Common myeloid progenitor, CD34-positive (primary cell): Measurements from ENCODE around the gene SCARF2.
A peak's percentile ranks its signal among the peaks of the same experiment; 100 is the strongest.
"Not testable (repeated sequence)": the region's sequence is repeated elsewhere in the genome, so short reads cannot be mapped to it uniquely, and the experiment has no call there.

ENCODE experiments used
- CTCF ChIA-PET: fragments of 350-600 bp; sonication (Branson Sonifier 250); formaldehyde crosslinking; loops from one replicate; lab custom pipeline; 2021; ENCODE audit warnings: antibody characterized with exemption; lab: Charles Lee
- POLR2A ChIA-PET: fragments of 350-600 bp; sonication (Branson Sonifier 250); formaldehyde crosslinking; loops from one replicate; lab custom pipeline; 2021; ENCODE audit warnings: antibody characterized with exemption; lab: Charles Lee
- DNase-seq, 3 donors: peaks; one replicate each; pipeline versions ENCODE4 v3.0.0 to v3.0.0-alpha.2; 2013
- H3K27ac ChIP-seq, 2 experiments: 1 replicate in 1 of 2; 2 replicates in 1 of 2; pipeline ENCODE4 v1.7.0; 2013; ENCODE audit warnings: inconsistent platforms in 2 of 2, low read length in 2 of 2, mild to moderate bottlenecking in 2 of 2, low read depth in 1 of 2, moderate library complexity in 1 of 2; ENCODE audit not compliant: severe bottlenecking in 2 of 2, insufficient read depth in 1 of 2, poor library complexity in 1 of 2
- H3K27me3 ChIP-seq, 5 experiments: replicated peaks in 2 of 5; 1 replicate in 3 of 5; 2 replicates in 2 of 5; pipeline versions ENCODE4 v1.6.1 to v1.7.0; 2013; ENCODE audit warnings: low read length in 4 of 5, mild to moderate bottlenecking in 2 of 5, moderate library complexity in 2 of 5, inconsistent platforms in 1 of 5; ENCODE audit not compliant: insufficient read depth in 5 of 5, control insufficient read depth in 4 of 5
- H3K36me3 ChIP-seq, 4 experiments: 1 replicate in 2 of 4; 2 replicates in 2 of 4; pipeline versions ENCODE4 v1.6.1 to v1.7.0; 2013; ENCODE audit warnings: low read length in 3 of 4, control low read depth in 1 of 4, mild to moderate bottlenecking in 1 of 4; ENCODE audit not compliant: control insufficient read depth in 4 of 4, insufficient read depth in 4 of 4
- H3K4me1 ChIP-seq, 4 experiments: 1 replicate in 3 of 4; 2 replicates in 1 of 4; pipeline versions ENCODE4 v1.6.1 to v1.7.1; 2013; ENCODE audit warnings: low read length in 3 of 4, mild to moderate bottlenecking in 3 of 4, control low read depth in 1 of 4, inconsistent platforms in 1 of 4, moderate library complexity in 1 of 4; ENCODE audit not compliant: control insufficient read depth in 4 of 4, insufficient read depth in 4 of 4; ENCODE audit errors: control extremely low read depth in 1 of 4
- H3K4me3 ChIP-seq, 7 experiments: 1 replicate in 4 of 7; 2 replicates in 3 of 7; pipeline versions ENCODE4 v1.5.1 to v1.7.0; 2013; ENCODE audit warnings: mild to moderate bottlenecking in 7 of 7, low read length in 6 of 7, moderate library complexity in 6 of 7, inconsistent platforms in 2 of 7, low read depth in 2 of 7, control low read depth in 1 of 7; ENCODE audit not compliant: insufficient read depth in 4 of 7, control insufficient read depth in 1 of 7; ENCODE audit errors: extremely low read depth in 1 of 7
- H3K9me3 ChIP-seq, 5 experiments: 1 replicate in 4 of 5; 2 replicates in 1 of 5; pipeline versions ENCODE4 v1.6.1 to v1.7.1; 2013; ENCODE audit warnings: low read length in 4 of 5, mild to moderate bottlenecking in 2 of 5, inconsistent platforms in 1 of 5, low read depth in 1 of 5, moderate library complexity in 1 of 5; ENCODE audit not compliant: control insufficient read depth in 4 of 5, insufficient read depth in 2 of 5; ENCODE audit errors: control extremely low read depth in 1 of 5
- WGBS: methylation state at CpG from one replicate; pipeline ENCODE4 v1.1.5; 2013; ENCODE audit not compliant: insufficient coverage; 5-methylcytosine and 5-hydroxymethylcytosine counted together

The SCARF2 gene

DNA sequence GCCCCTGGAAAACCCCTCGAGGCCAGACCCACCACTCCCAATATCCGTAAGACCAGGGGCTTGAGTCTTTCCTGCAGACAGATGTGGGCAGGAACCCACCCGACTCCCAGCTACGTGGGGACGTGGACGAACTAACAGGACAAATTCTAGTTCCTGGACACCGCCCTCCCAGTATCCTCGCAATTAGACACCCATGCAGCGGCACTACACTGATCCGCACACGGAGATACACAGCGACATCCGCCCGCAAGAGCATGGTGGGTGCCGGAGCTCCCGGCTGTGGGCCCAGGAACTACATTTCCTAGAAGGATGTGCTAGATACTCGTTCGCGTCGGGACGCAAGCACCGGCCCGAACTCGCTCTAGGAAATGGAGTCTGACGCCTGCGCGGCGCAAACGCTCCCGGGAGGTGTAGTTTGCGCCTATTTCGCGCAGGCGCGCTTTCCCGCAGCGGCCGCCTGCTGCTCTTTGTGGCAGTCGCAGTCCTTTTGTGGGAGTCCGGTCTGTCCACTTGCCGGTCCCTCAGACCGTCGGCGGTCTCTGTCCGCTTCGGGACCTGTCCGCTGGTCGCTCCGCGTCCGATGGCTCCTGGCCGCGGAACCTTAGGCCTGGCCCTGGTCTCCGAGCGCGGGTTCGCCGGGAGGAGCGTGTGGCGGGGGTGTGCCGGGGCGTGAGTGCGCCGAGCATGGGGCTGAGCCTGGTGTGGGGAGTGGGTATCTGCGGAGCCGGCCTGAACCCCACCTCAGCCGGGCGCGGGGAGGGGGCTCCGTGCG lies 43.7 kb downstream of the SCARF2 start, which contains the start of gene ZNF74:
Gene ZNF74, plus strand, starts transcription at position 447 of the 772 bp plus-strand sequence. CDS start 478 bp downstream, outside the sequence.
- H3K27ac ChIP-seq: peak within 1 kb of the TSS; percentile 64 to 85
- peaks cover 0 to 3% (median 0%) of the 10 kb centered on the region in 4 experiments for H3K36me3 ChIP-seq
- no peaks in the 10 kb centered on the region for H3K27me3 ChIP-seq
- peak; percentile 83 to 91 (median 90) for DNase-seq
- H3K4me3 ChIP-seq: peak within 1 kb of the TSS; percentile 67 to 93 (median 79)
- peaks cover 3 to 34% (median 31%) of the 10 kb centered on the region in 4 experiments for H3K4me1 ChIP-seq
- whole genome bisulfite sequencing: 1% methylated on average over 60 of the region's 71 CpGs
- peaks cover 0 to 4% (median 0%) of the 10 kb centered on the region in 5 experiments for H3K9me3 ChIP-seq
- ChIA-PET CTCF (interaction anchor here (1.0 to 1.7 kb wide), 3 partner anchors 30 to 154 kb away, joined by 3 to 6 read pairs (median 3); partner anchors contain the start of gene DGCR6L), POLR2A (no interaction called here)

DNA sequence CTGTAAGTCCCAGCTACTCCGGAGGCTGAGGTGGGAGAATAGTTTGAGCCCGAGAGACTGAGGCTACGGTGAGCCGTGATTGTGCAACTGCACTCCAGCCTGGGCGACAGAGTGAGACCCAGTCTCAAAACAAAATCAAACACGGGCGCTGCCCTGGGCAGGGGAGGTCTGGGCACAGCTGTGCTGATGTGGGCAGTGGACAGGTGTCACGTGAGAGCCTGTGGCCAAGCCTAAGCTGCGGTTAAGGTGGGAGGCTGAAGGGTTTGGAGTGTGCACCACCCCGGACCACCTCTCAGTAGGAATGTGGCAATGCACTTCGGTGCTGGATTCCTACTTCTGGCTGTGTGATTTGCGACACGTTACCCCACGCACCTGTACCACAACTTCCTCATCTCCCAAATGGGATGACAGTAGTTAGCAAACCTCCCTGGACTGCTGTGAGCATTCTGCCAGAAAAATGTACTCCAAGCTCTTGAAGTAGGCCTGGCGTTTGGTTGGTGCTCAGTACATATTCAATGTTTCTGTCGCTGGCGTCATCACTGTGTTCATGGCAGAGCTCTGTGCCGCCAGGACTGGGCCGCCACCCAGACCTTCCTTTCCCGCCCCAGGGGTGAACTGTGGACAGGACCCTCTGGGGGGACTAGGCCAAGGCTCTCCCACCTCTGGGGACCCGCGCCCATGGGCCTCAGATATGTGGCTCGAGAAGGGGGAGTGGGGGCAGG lies 44.5 kb downstream of the SCARF2 start:
- CTCF ChIA-PET: interaction anchor here (1.0 to 1.7 kb wide), 3 partner anchors 31 to 153 kb away, joined by 3 to 6 read pairs (median 3); partner anchors contain the start of gene DGCR6L
- Histone ChIP-seq H3K4me1 (peaks cover 3 to 34% (median 31%) of the 10 kb centered on the region in 4 experiments), H3K27me3 (no peaks in the 10 kb centered on the region), H3K4me3 (peak overlapping the region; percentile 67 to 93 (median 79)), H3K27ac (peak overlapping the region; percentile 64 to 85), H3K9me3 (peaks cover 0 to 4% (median 0%) of the 10 kb centered on the region in 5 experiments), H3K36me3 (peaks cover 0 to 3% (median 0%) of the 10 kb centered on the region in 4 experiments)
- POLR2A ChIA-PET: no interaction called here
- 99% methylated on average over 20 of the region's 23 CpGs for WGBS
- peak in 2 of 3 donors; percentile 35 to 40 for DNase-seq

DNA sequence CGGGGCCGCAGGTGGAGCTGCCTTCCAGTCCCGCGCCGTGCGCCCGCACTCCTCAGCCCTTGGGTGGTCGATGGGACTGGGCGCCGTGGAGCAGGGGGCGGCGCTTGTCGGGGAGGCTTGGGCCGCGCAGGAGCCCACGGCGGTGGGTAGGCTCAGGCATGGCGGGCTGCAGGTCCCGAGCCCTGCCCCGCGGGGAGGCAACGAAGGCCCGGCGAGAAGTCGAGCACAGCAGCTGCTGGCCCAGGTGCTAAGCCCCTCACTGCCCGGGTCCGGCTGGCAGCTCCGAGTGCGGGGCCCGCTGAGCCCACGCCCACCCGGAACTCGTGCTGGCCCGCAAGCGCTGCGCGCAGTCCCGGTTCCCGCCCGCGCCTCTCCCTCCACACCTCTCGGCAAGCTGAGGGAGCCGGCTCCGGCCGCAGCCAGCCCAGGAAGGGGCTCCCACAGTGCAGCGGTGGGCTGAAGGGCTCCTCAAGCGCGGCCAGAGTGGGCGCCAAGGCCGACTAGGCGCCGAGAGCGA lies 45.2 kb downstream of the SCARF2 start:
- H3K27me3 ChIP-seq, H3K27ac ChIP-seq, H3K4me3 ChIP-seq, POLR2A ChIA-PET, DNase-seq, H3K36me3 ChIP-seq, H3K9me3 ChIP-seq: not testable (repeated sequence)
- whole genome bisulfite sequencing: 98% methylated on average over 51 of the region's 53 CpGs
- peaks cover 3 to 34% (median 31%) of the 10 kb centered on the region in 4 experiments for H3K4me1 ChIP-seq
- CTCF ChIA-PET: interaction anchor here (0.6 to 1.3 kb wide), 2 partner anchors 11 to 26 kb away, joined by 3 read pairs; no protein-coding TSS in a partner anchor

DNA sequence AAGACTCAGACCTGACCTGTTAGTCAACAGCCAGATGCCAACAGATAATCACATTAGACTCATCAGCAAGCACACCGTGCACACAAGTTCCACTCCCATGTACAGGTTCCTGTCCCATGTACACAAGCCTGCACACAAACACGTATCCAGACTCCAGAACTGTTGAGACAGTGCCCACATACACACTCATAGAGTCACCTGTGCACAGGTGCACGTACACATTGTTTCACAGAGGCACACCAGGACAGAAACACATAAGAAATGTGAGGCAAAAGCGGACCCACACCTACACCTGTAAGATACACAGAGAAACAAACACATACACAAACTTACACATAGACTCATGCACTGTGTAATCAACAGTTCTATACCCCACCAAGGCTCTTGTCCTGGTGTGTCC lies 46.4 kb downstream of the SCARF2 start:
- DNase-seq: no peak
- Histone ChIP-seq H3K4me1 (peaks cover 0 to 30% (median 29%) of the 10 kb centered on the region in 4 experiments), H3K4me3 (no peak overlapping the region), H3K9me3 (peaks cover 0 to 4% (median 0%) of the 10 kb centered on the region in 5 experiments), H3K36me3 (no peaks in the 10 kb centered on the region), H3K27me3 (no peaks in the 10 kb centered on the region), H3K27ac (no peak overlapping the region)
- CTCF ChIA-PET: interaction anchor here (1.3 kb wide), 1 partner anchor 9 kb away, joined by 3 read pairs; no protein-coding TSS in a partner anchor
- POLR2A ChIA-PET: no interaction called here
- 93% methylated on average over 3 of the region's 4 CpGs for WGBS

DNA sequence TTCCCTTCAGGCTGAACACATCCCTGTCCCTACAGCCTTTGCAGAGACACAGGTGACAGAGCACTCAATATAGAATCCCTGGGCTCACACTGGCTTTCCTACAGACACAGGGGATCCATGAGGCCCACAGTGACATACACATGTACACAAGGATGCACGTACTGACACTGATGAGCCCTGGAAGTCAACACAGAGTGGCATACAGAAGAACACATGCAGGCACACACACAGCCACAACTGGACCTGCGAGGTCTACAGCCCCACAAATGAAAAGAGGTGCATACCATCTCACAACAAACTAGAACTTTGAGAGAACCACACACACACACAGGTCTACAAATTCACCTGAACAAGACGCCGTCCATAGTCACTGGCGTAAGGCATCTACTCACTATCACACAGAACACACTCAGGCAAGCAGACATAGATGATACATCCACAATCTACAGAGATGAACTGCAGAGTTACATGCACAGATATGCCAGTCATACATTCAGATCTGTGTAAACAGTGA lies 47.2 kb downstream of the SCARF2 start:
- Histone ChIP-seq H3K27me3 (no peaks in the 10 kb centered on the region), H3K4me1 (peaks cover 0 to 23% (median 23%) of the 10 kb centered on the region in 4 experiments), H3K9me3 (peaks cover 0 to 4% (median 0%) of the 10 kb centered on the region in 5 experiments), H3K27ac (no peak overlapping the region), H3K4me3 (no peak overlapping the region), H3K36me3 (no peaks in the 10 kb centered on the region)
- 88% methylated on average over 4 of the region's 5 CpGs for WGBS
- CTCF ChIA-PET: no interaction called here
- no peak for DNase-seq
- POLR2A ChIA-PET: no interaction called here

DNA sequence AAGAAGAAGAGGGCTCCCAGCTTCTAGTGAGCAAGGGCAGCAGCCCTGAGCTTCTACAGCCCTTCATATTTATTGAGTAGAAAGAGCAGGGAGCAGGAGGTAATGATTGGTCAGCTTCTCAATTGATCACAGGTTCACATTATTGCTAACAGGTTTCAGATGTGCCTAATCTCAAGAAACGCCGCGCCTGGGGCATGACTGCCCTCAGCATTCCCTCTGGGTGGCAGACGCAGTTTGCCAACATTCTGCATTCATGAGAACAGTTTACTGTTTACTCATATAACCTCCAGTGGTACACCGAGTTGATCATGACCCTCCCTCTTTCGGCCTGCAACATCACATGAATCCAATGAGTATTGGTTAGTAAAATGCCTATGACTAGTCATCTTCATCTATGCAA lies 48.3 kb downstream of the SCARF2 start:
- Histone ChIP-seq H3K9me3 (peaks cover 0 to 4% (median 0%) of the 10 kb centered on the region in 5 experiments), H3K4me1 (peaks cover 0 to 12% (median 11%) of the 10 kb centered on the region in 4 experiments), H3K4me3 (no peak overlapping the region), H3K27me3 (peaks cover 0 to 2% (median 0%) of the 10 kb centered on the region in 5 experiments), H3K27ac (no peak overlapping the region), H3K36me3 (no peaks in the 10 kb centered on the region)
- ChIA-PET CTCF (no interaction called here), POLR2A (interaction anchor here (1.1 kb wide), 1 partner anchor 29 kb away, joined by 3 read pairs; no protein-coding TSS in a partner anchor)
- WGBS: no CpG with 5 or more reads among the region's 6 CpGs
- no peak for DNase-seq
